GM18867 (cell line): ENCODE measurements around the gene NSUN4.
"Not testable (repeated sequence)": the region's sequence is repeated elsewhere in the genome, so short reads cannot be mapped to it uniquely, and the experiment has no call there.

Experiments
- ATAC-seq: cut with Tn5 transposase; IDR thresholded peaks from one replicate; pipeline ENCODE4 v1.9.1; 2021; ENCODE audit warnings: mild to moderate bottlenecking, moderate library complexity; ENCODE audit not compliant: unreplicated experiment

Gene NSUN4

GRCh38 chr1:46325285-46326076 lies 15.1 kb upstream of the NSUN4 start:
- peak; percentile 54 for ATAC-seq

GRCh38 chr1:46328182-46328581 lies 12.4 kb upstream of the NSUN4 start:
- ATAC-seq: not testable (repeated sequence)

- not testable (repeated sequence) for ATAC-seq
Measured at GRCh38 chr1:46329807-46330206, 10.8 kb upstream of the NSUN4 start.

- ATAC-seq: not testable (repeated sequence)
Measured at GRCh38 chr1:46330381-46330780, 10.2 kb upstream of the NSUN4 start.

GRCh38 chr1:46331786-46332540 lies 8.6 kb upstream of the NSUN4 start:
- not testable (repeated sequence) for ATAC-seq

GRCh38 chr1:46333300-46334029 lies 7.1 kb upstream of the NSUN4 start:
- peak; percentile 56 for ATAC-seq

GRCh38 chr1:46334030-46334384 lies 6.6 kb upstream of the NSUN4 start:
- no peak for ATAC-seq

GRCh38 chr1:46335081-46335480 lies 5.5 kb upstream of the NSUN4 start:
- no peak for ATAC-seq

GRCh38 chr1:46337409-46337808 lies 3.2 kb upstream of the NSUN4 start:
- ATAC-seq: not testable (repeated sequence)

GRCh38 chr1:46341222-46342083 lies 846 bp downstream of the NSUN4 start:
- ATAC-seq: no peak

- no peak for ATAC-seq
Measured at GRCh38 chr1:46342084-46342656, 1.6 kb downstream of the NSUN4 start.

- ATAC-seq: no peak
Measured at GRCh38 chr1:46342677-46343350, 2.2 kb downstream of the NSUN4 start.

- no peak for ATAC-seq
Measured at GRCh38 chr1:46343351-46343695, 2.7 kb downstream of the NSUN4 start.

- no peak for ATAC-seq
Measured at GRCh38 chr1:46343705-46344104, 3.1 kb downstream of the NSUN4 start.

GRCh38 chr1:46344481-46344880 lies 3.9 kb downstream of the NSUN4 start:
- no peak for ATAC-seq

- ATAC-seq: no peak
Measured at GRCh38 chr1:46345281-46345680, 4.7 kb downstream of the NSUN4 start.

GRCh38 chr1:46352363-46352762 lies 11.8 kb downstream of the NSUN4 start:
- no peak for ATAC-seq

- ATAC-seq: not testable (repeated sequence)
Measured at GRCh38 chr1:46355920-46356319, 15.3 kb downstream of the NSUN4 start.

- ATAC-seq: no peak
Measured at GRCh38 chr1:46362158-46362557, 21.6 kb downstream of the NSUN4 start.

- no peak for ATAC-seq
Measured at GRCh38 chr1:46363121-46363520, 22.5 kb downstream of the NSUN4 start.
